ENCODE data around the gene AMIGO1.

Gene AMIGO1

GRCh38 chr1:109504974-109505373 is 4.6 kb downstream of the AMIGO1 start:
- DNase-seq (ENCODE audit: low read depth in 2 of 3, low spot score in 1 of 3): no peak

- DNase-seq (ENCODE audit: low read depth in 2 of 3, low spot score in 1 of 3): no peak
Measured at GRCh38 chr1:109503935-109504334, 5.6 kb downstream of the AMIGO1 start.

- no peak for DNase-seq (ENCODE audit: low read depth in 2 of 3, low spot score in 1 of 3)
Measured at GRCh38 chr1:109502364-109502851, 7.1 kb downstream of the AMIGO1 start.

GRCh38 chr1:109501644-109502363 is 7.7 kb downstream of the AMIGO1 start:
- DNase-seq (ENCODE audit: low read depth in 2 of 3, low spot score in 1 of 3): no peak

- DNase-seq (ENCODE audit: low read depth in 2 of 3, low spot score in 1 of 3): no peak
Measured at GRCh38 chr1:109500941-109501381, 8.6 kb downstream of the AMIGO1 start.

GRCh38 chr1:109499661-109500536 is 9.6 kb downstream of the AMIGO1 start:
- peak in 1 of 3 donors; percentile 57 for DNase-seq (ENCODE audit: low read depth in 2 of 3, low spot score in 1 of 3)

- DNase-seq (ENCODE audit: low read depth in 2 of 3, low spot score in 1 of 3): no peak
Measured at GRCh38 chr1:109499081-109499480, 10.4 kb downstream of the AMIGO1 start.

GRCh38 chr1:109498161-109498801 is 11.2 kb downstream of the AMIGO1 start:
- no peak for DNase-seq (ENCODE audit: low read depth in 2 of 3, low spot score in 1 of 3)

- no peak for DNase-seq (ENCODE audit: low read depth in 2 of 3, low spot score in 1 of 3)
Measured at GRCh38 chr1:109497449-109498160, 11.9 kb downstream of the AMIGO1 start.

GRCh38 chr1:109495738-109496137 is 13.8 kb downstream of the AMIGO1 start:
- DNase-seq (ENCODE audit: low read depth in 2 of 3, low spot score in 1 of 3): no peak

- DNase-seq (ENCODE audit: low read depth in 2 of 3, low spot score in 1 of 3): peak; percentile 81 to 84 (median 83)
Measured at GRCh38 chr1:109493805-109494539, 15.6 kb downstream of the AMIGO1 start, which contains the start of gene CYB561D1. TSS of gene CYB561D1 (plus strand) at chr1:109494094. CDS start at chr1:109494140, 46 bp downstream.

GRCh38 chr1:109493227-109493626 is 16.3 kb downstream of the AMIGO1 start:
- DNase-seq (ENCODE audit: low read depth in 2 of 3, low spot score in 1 of 3): no peak

GRCh38 chr1:109492779-109493178 is 16.7 kb downstream of the AMIGO1 start:
- DNase-seq (ENCODE audit: low read depth in 2 of 3, low spot score in 1 of 3): no peak

- no peak for DNase-seq (ENCODE audit: low read depth in 2 of 3, low spot score in 1 of 3)
Measured at GRCh38 chr1:109491372-109491771, 18.2 kb downstream of the AMIGO1 start.

- no peak for DNase-seq (ENCODE audit: low read depth in 2 of 3, low spot score in 1 of 3)
Measured at GRCh38 chr1:109490934-109491302, 18.6 kb downstream of the AMIGO1 start.

- DNase-seq (ENCODE audit: low read depth in 2 of 3, low spot score in 1 of 3): peak in 2 of 3 donors; percentile 53 to 69
Measured at GRCh38 chr1:109490029-109490933, 19.2 kb downstream of the AMIGO1 start.

- DNase-seq (ENCODE audit: low read depth in 2 of 3, low spot score in 1 of 3): no peak
Measured at GRCh38 chr1:109488696-109489095, 20.8 kb downstream of the AMIGO1 start.

- DNase-seq (ENCODE audit: low read depth in 2 of 3, low spot score in 1 of 3): no peak
Measured at GRCh38 chr1:109488201-109488600, 21.3 kb downstream of the AMIGO1 start.

GRCh38 chr1:109487261-109487660 is 22.3 kb downstream of the AMIGO1 start:
- DNase-seq (ENCODE audit: low read depth in 2 of 3, low spot score in 1 of 3): no peak
